IPS-18a (cell line): Measurements from ENCODE around the gene LCA5.
"Not testable (repeated sequence)": the region's sequence is repeated elsewhere in the genome, so short reads cannot be mapped to it uniquely, and the experiment has no call there.

ENCODE experiments used
- H3K27ac ChIP-seq: one replicate; pipeline ENCODE4 v1.5.1; 2013; ENCODE audit warnings: low read length
- H3K27me3 ChIP-seq: one replicate; pipeline ENCODE4 v1.6.1; 2013; ENCODE audit warnings: mild to moderate bottlenecking, low read length; ENCODE audit not compliant: control insufficient read depth, insufficient read depth
- H3K36me3 ChIP-seq: one replicate; pipeline ENCODE4 v1.6.1; 2013; ENCODE audit warnings: low read depth, low read length; ENCODE audit not compliant: control insufficient read depth
- H3K4me1 ChIP-seq: one replicate; pipeline ENCODE4 v1.6.1; 2013; ENCODE audit warnings: low read depth, low read length; ENCODE audit not compliant: control insufficient read depth
- H3K4me3 ChIP-seq: one replicate; pipeline ENCODE4 v1.5.1; 2013; ENCODE audit warnings: low read length
- H3K9ac ChIP-seq: one replicate; pipeline ENCODE4 v1.6.1; 2013; ENCODE audit warnings: mild to moderate bottlenecking, low read length, moderate library complexity
- H3K9me3 ChIP-seq: one replicate; pipeline ENCODE4 v1.6.1; 2013; ENCODE audit warnings: low read depth, low read length; ENCODE audit not compliant: control insufficient read depth

The LCA5 gene

GRCh38 chr6:79461205-79461604 lies 76.0 kb downstream of the LCA5 start:
- Histone ChIP-seq H3K4me3 (no peak overlapping the region), H3K9me3 (no peaks in the 10 kb centered on the region), H3K36me3 (no peaks in the 10 kb centered on the region), H3K27ac (no peak overlapping the region), H3K4me1 (peaks cover 5% of the 10 kb centered on the region), H3K27me3 (no peaks in the 10 kb centered on the region), H3K9ac (no peak overlapping the region)

GRCh38 chr6:79455446-79455845 lies 81.8 kb downstream of the LCA5 start:
- Histone ChIP-seq H3K9ac (no peak overlapping the region), H3K27me3 (no peaks in the 10 kb centered on the region)

GRCh38 chr6:79453558-79454042 lies 83.6 kb downstream of the LCA5 start:
- H3K9ac ChIP-seq, result no peak overlapping the region
- H3K9me3 ChIP-seq, result no peaks in the 10 kb centered on the region

More at GRCh38 chr6:79455446-79455845, 81.8 kb downstream of the LCA5 start:
- no peaks in the 10 kb centered on the region for H3K4me1 ChIP-seq
- no peak overlapping the region for H3K27ac ChIP-seq
- H3K4me3 ChIP-seq, result no peak overlapping the region
- no peaks in the 10 kb centered on the region for H3K36me3 ChIP-seq
- H3K9me3 ChIP-seq, result no peaks in the 10 kb centered on the region

GRCh38 chr6:79450984-79451383 lies 86.2 kb downstream of the LCA5 start:
- H3K36me3 ChIP-seq, result no peaks in the 10 kb centered on the region
- no peak overlapping the region for H3K27ac ChIP-seq
- H3K4me1 ChIP-seq, result no peaks in the 10 kb centered on the region
- H3K4me3 ChIP-seq, result no peak overlapping the region
- H3K9ac ChIP-seq, result no peak overlapping the region
- H3K27me3 ChIP-seq, result no peaks in the 10 kb centered on the region
- H3K9me3 ChIP-seq, result no peaks in the 10 kb centered on the region

More at GRCh38 chr6:79453558-79454042, 83.6 kb downstream of the LCA5 start:
- H3K27me3 ChIP-seq, result no peaks in the 10 kb centered on the region
- H3K27ac ChIP-seq, result no peak overlapping the region
- H3K36me3 ChIP-seq, result no peaks in the 10 kb centered on the region
- H3K4me3 ChIP-seq, result no peak overlapping the region
- no peaks in the 10 kb centered on the region for H3K4me1 ChIP-seq

- H3K4me3 ChIP-seq, result no peak overlapping the region
- no peaks in the 10 kb centered on the region for H3K9me3 ChIP-seq
- H3K27ac ChIP-seq, result no peak overlapping the region
- H3K4me1 ChIP-seq, result no peaks in the 10 kb centered on the region
- no peak overlapping the region for H3K9ac ChIP-seq
- H3K36me3 ChIP-seq, result no peaks in the 10 kb centered on the region
- H3K27me3 ChIP-seq, result no peaks in the 10 kb centered on the region
Measured at GRCh38 chr6:79446006-79446405, 91.2 kb downstream of the LCA5 start.

- H3K9me3 ChIP-seq, H3K27ac ChIP-seq, H3K9ac ChIP-seq, H3K36me3 ChIP-seq, H3K4me1 ChIP-seq, H3K4me3 ChIP-seq, H3K27me3 ChIP-seq: not testable (repeated sequence)
Measured at GRCh38 chr6:79443876-79444275, 93.4 kb downstream of the LCA5 start.

GRCh38 chr6:79441192-79441591 lies 96.0 kb downstream of the LCA5 start:
- Histone ChIP-seq H3K9me3 (no peaks in the 10 kb centered on the region), H3K4me3 (no peak overlapping the region), H3K27ac (no peak overlapping the region), H3K4me1 (no peaks in the 10 kb centered on the region), H3K36me3 (no peaks in the 10 kb centered on the region), H3K27me3 (no peaks in the 10 kb centered on the region), H3K9ac (no peak overlapping the region)

- H3K4me3 ChIP-seq, result no peak overlapping the region
- no peak overlapping the region for H3K27ac ChIP-seq
- no peaks in the 10 kb centered on the region for H3K4me1 ChIP-seq
- H3K36me3 ChIP-seq, result no peaks in the 10 kb centered on the region
- no peaks in the 10 kb centered on the region for H3K9me3 ChIP-seq
- no peak overlapping the region for H3K9ac ChIP-seq
- no peaks in the 10 kb centered on the region for H3K27me3 ChIP-seq
Measured at GRCh38 chr6:79440598-79440997, 96.6 kb downstream of the LCA5 start.

GRCh38 chr6:79438030-79438429 lies 99.2 kb downstream of the LCA5 start:
- Histone ChIP-seq H3K9me3 (no peaks in the 10 kb centered on the region), H3K4me3 (no peak overlapping the region), H3K36me3 (no peaks in the 10 kb centered on the region), H3K4me1 (no peaks in the 10 kb centered on the region), H3K9ac (no peak overlapping the region), H3K27me3 (no peaks in the 10 kb centered on the region), H3K27ac (no peak overlapping the region)

- Histone ChIP-seq H3K4me1 (no peaks in the 10 kb centered on the region), H3K4me3 (no peak overlapping the region), H3K27me3 (no peaks in the 10 kb centered on the region), H3K27ac (no peak overlapping the region), H3K9me3 (no peaks in the 10 kb centered on the region), H3K36me3 (no peaks in the 10 kb centered on the region), H3K9ac (no peak overlapping the region)
Measured at GRCh38 chr6:79436241-79436640, 101.0 kb downstream of the LCA5 start.

GRCh38 chr6:79435746-79436145 lies 101.5 kb downstream of the LCA5 start:
- H3K36me3 ChIP-seq, result no peaks in the 10 kb centered on the region
- H3K4me1 ChIP-seq, result no peaks in the 10 kb centered on the region

More at GRCh38 chr6:79435746-79436145, 101.5 kb downstream of the LCA5 start:
- H3K9me3 ChIP-seq, result no peaks in the 10 kb centered on the region
- H3K9ac ChIP-seq, result no peak overlapping the region
- no peaks in the 10 kb centered on the region for H3K27me3 ChIP-seq
- H3K4me3 ChIP-seq, result no peak overlapping the region
- no peak overlapping the region for H3K27ac ChIP-seq
